Neural cell (in vitro differentiated cells): ENCODE measurements around the gene SOCS6. TPM values are rescaled to one million over a fixed set of nuclear protein-coding genes. Genes with fewer than 3 reads are reported as not detected.

Experiments
- H2AFZ ChIP-seq: fragments of 200-600, 300-800 bp; sonication (generic), shearing (Covaris generic); 2 replicates; pipeline ENCODE4 v1.6.0; 2014; ENCODE audit warnings: low read depth, mild to moderate bottlenecking, antibody characterized with exemption, low read length, moderate library complexity
- H3F3A ChIP-seq: fragments of 200-600 bp; shearing (Covaris generic); 2 replicates; pipeline ENCODE4 v1.6.1; 2016; ENCODE audit warnings: mild to moderate bottlenecking, moderate library complexity, mixed read lengths, antibody characterized with exemption, low read length; ENCODE audit not compliant: insufficient read depth, poor library complexity, severe bottlenecking
- H3K27ac ChIP-seq: fragments of 200-600, 300-800 bp; sonication (generic), shearing (Covaris generic); 2 replicates; pipeline ENCODE4 v1.5.1; 2014; ENCODE audit warnings: mild to moderate bottlenecking, low read length, moderate library complexity
- H3K27me3 ChIP-seq: fragments of 300-800, 200-600 bp; sonication (generic), shearing (Covaris generic); 2 replicates; pipeline ENCODE4 v1.6.0; 2014; ENCODE audit warnings: mild to moderate bottlenecking, low read depth, low read length, moderate library complexity; ENCODE audit not compliant: insufficient read depth
- H3K36me3 ChIP-seq: fragments of 300-800, 200-600 bp; sonication (generic), shearing (Covaris generic); 2 replicates; pipeline ENCODE4 v1.5.1; 2014; ENCODE audit warnings: mild to moderate bottlenecking, antibody characterized with exemption, low read length, moderate library complexity; ENCODE audit not compliant: insufficient read depth
- H3K4me2 ChIP-seq: fragments of 300-800, 200-600 bp; sonication (generic), shearing (Covaris generic); 2 replicates; pipeline ENCODE4 v1.6.0; 2014; ENCODE audit warnings: mild to moderate bottlenecking, low read length
- H3K4me3 ChIP-seq: fragments of 300-800, 200-600 bp; sonication (generic), shearing (Covaris generic); 2 replicates; pipeline ENCODE4 v1.5.1; 2014; ENCODE audit warnings: mild to moderate bottlenecking, low read length, moderate library complexity
- H3K79me2 ChIP-seq: fragments of 200-600 bp; shearing (Covaris generic); replicated peaks from 2 replicates; pipeline ENCODE4 v1.6.0; 2014; ENCODE audit warnings: mild to moderate bottlenecking, low read length, moderate library complexity; ENCODE audit not compliant: insufficient read depth
- H3K9ac ChIP-seq: fragments of 300-800, 200-600 bp; sonication (generic), shearing (Covaris generic); 2 replicates; pipeline ENCODE4 v1.6.1; 2016; ENCODE audit warnings: mild to moderate bottlenecking, low read length, mixed read lengths
- H3K9me2 ChIP-seq: fragments of 200-600 bp; shearing (Covaris generic); 2 replicates; pipeline ENCODE4 v1.6.1; 2016; ENCODE audit warnings: mild to moderate bottlenecking, low read length, mixed read lengths; ENCODE audit not compliant: insufficient read depth
- H3K9me3 ChIP-seq: fragments of 200-600, 300-800 bp; sonication (generic), shearing (Covaris generic); 2 replicates; pipeline ENCODE4 v1.6.1; 2016; ENCODE audit warnings: mild to moderate bottlenecking, mixed run types, low read length, moderate library complexity, mixed read lengths
- H4K20me1 ChIP-seq: fragments of 200-600 bp; shearing (Covaris generic); 2 replicates; pipeline ENCODE4 v1.6.1; 2016; ENCODE audit warnings: mild to moderate bottlenecking, mixed run types; ENCODE audit not compliant: insufficient read depth
- EP300 ChIP-seq: fragments of 450-650 bp; conservative IDR thresholded peaks from 2 replicates; pipeline ENCODE4 v1.6.1; 2014; ENCODE audit warnings: antibody characterized with exemption, mild to moderate bottlenecking, moderate library complexity; ENCODE audit not compliant: poor library complexity, severe bottlenecking
- EZH2 ChIP-seq: fragments of 200-600, 300-800 bp; shearing (Covaris generic), sonication (generic); IDR thresholded peaks from 2 replicates; pipeline ENCODE4 v1.6.1; 2014; ENCODE audit warnings: antibody characterized with exemption, low read length, borderline replicate concordance, mild to moderate bottlenecking; ENCODE audit not compliant: insufficient read depth, poor library complexity, severe bottlenecking
- MXI1 ChIP-seq: fragments of 450-650 bp; conservative IDR thresholded peaks from 2 replicates; pipeline ENCODE4 v1.6.1; 2014; ENCODE audit warnings: antibody characterized with exemption, mild to moderate bottlenecking; ENCODE audit not compliant: poor library complexity, severe bottlenecking
- POLR2AphosphoS5 ChIP-seq: IDR thresholded peaks from 2 replicates; pipeline ENCODE4 v1.6.1; 2012
- RAD21 ChIP-seq: fragments of 450-650 bp; conservative IDR thresholded peaks from 2 replicates; pipeline ENCODE4 v1.6.1; 2014; ENCODE audit warnings: antibody characterized with exemption, mild to moderate bottlenecking, moderate library complexity
- SMC3 ChIP-seq: fragments of 450-650 bp; conservative IDR thresholded peaks from 2 replicates; pipeline ENCODE4 v1.6.1; 2014; ENCODE audit warnings: antibody characterized with exemption, mild to moderate bottlenecking, moderate library complexity; ENCODE audit not compliant: poor library complexity
- TAF1 ChIP-seq: IDR thresholded peaks from 2 replicates; pipeline ENCODE4 v1.6.1; 2012; ENCODE audit warnings: low read depth
- polyA plus RNA-seq: library from polyadenylated mRNA; depleted of rRNA; stranded (reverse); fragments of >200 nt; gene quantifications from 2 replicates; pipeline ENCODE4 v1.2.3, GENCODE V29; 2014
- TF ChIP-seq, protein P1 (sequence below): IDR thresholded peaks from 2 replicates; pipeline ENCODE4 v1.6.1; 2012; ENCODE audit warnings: borderline replicate concordance
- TF ChIP-seq, protein P2 (sequence below): fragments of 450-650 bp; IDR thresholded peaks from 2 replicates; pipeline ENCODE4 v1.5.1; 2014; ENCODE audit warnings: antibody characterized with exemption, mild to moderate bottlenecking, moderate library complexity; ENCODE audit not compliant: poor library complexity, severe bottlenecking

The SOCS6 gene
- polyA plus RNA-seq, 1 donor from 2014 or later, result 21.9 TPM

DNA sequence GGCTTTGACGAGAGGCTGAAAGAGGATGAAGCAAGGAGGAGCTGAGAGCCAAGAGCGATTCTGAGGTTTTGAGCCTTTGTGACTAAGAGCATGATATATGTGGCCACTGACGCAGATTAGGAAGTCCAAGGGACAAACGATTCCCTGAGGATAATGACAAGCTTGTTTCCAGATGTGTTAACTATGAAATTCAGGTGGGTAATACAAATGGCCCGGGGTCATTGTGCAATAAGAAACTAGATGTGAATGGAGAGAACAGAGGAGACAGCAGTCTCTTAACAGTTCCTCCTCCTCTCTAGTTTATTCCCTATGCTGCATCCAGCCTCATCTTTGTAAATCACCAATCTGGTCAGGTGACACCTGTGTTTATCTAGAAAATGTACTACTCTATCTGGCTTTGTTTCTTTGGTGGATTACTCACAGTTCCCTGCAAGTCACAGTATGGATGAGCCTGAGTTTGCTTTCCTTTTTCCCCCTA, 84.2 kb downstream of the SOCS6 start:
- Histone ChIP-seq H3K9me3 (no peaks in the 10 kb centered on the region), H3K27me3 (no peaks in the 10 kb centered on the region), H3K36me3 (no peaks in the 10 kb centered on the region), H3K9ac (no peak overlapping the region), H3K27ac (no peak overlapping the region), H2AFZ (no peak overlapping the region), H3K4me3 (no peak overlapping the region), H4K20me1 (no peaks in the 10 kb centered on the region), H3K4me2 (no peak overlapping the region), H3F3A (no peaks in the 10 kb centered on the region), H3K79me2 (no peaks in the 10 kb centered on the region), H3K9me2 (no peaks in the 10 kb centered on the region)
- TF ChIP-seq EP300, result no peak
- TF ChIP-seq POLR2AphosphoS5, result no peak
- TF ChIP-seq, protein P1, sequence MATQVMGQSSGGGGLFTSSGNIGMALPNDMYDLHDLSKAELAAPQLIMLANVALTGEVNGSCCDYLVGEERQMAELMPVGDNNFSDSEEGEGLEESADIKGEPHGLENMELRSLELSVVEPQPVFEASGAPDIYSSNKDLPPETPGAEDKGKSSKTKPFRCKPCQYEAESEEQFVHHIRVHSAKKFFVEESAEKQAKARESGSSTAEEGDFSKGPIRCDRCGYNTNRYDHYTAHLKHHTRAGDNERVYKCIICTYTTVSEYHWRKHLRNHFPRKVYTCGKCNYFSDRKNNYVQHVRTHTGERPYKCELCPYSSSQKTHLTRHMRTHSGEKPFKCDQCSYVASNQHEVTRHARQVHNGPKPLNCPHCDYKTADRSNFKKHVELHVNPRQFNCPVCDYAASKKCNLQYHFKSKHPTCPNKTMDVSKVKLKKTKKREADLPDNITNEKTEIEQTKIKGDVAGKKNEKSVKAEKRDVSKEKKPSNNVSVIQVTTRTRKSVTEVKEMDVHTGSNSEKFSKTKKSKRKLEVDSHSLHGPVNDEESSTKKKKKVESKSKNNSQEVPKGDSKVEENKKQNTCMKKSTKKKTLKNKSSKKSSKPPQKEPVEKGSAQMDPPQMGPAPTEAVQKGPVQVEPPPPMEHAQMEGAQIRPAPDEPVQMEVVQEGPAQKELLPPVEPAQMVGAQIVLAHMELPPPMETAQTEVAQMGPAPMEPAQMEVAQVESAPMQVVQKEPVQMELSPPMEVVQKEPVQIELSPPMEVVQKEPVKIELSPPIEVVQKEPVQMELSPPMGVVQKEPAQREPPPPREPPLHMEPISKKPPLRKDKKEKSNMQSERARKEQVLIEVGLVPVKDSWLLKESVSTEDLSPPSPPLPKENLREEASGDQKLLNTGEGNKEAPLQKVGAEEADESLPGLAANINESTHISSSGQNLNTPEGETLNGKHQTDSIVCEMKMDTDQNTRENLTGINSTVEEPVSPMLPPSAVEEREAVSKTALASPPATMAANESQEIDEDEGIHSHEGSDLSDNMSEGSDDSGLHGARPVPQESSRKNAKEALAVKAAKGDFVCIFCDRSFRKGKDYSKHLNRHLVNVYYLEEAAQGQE, result no peak
- TF ChIP-seq EZH2, result no peak
- TF ChIP-seq, protein P2, sequence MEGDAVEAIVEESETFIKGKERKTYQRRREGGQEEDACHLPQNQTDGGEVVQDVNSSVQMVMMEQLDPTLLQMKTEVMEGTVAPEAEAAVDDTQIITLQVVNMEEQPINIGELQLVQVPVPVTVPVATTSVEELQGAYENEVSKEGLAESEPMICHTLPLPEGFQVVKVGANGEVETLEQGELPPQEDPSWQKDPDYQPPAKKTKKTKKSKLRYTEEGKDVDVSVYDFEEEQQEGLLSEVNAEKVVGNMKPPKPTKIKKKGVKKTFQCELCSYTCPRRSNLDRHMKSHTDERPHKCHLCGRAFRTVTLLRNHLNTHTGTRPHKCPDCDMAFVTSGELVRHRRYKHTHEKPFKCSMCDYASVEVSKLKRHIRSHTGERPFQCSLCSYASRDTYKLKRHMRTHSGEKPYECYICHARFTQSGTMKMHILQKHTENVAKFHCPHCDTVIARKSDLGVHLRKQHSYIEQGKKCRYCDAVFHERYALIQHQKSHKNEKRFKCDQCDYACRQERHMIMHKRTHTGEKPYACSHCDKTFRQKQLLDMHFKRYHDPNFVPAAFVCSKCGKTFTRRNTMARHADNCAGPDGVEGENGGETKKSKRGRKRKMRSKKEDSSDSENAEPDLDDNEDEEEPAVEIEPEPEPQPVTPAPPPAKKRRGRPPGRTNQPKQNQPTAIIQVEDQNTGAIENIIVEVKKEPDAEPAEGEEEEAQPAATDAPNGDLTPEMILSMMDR, result no peak
- TF ChIP-seq SMC3, result no peak
- TF ChIP-seq RAD21, result no peak
- no peak for TF ChIP-seq MXI1
- no peak for TF ChIP-seq TAF1

DNA sequence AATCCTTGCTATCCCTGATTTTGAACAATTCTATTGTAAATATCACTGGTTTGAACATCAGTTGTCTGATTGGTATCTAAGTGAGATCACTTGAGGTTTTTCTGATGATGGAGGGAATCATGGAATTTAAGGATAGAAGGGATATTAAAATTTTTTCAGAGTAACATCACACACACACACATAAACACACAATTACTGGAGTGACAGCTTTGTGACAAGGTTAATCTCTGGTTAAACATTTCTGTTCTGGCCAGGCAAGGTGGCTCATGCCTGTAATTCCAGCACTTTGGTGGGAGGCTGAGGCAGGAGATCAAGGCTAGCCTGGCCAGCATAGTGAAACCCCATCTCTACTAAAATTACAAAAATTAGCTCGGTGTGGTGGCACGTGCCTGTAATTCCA, 85.3 kb downstream of the SOCS6 start:
- Histone ChIP-seq H3K9me2 (no peaks in the 10 kb centered on the region), H3F3A (no peaks in the 10 kb centered on the region), H3K4me3 (no peak overlapping the region), H3K27ac (no peak overlapping the region), H3K9ac (no peak overlapping the region), H3K9me3 (no peaks in the 10 kb centered on the region), H3K27me3 (no peaks in the 10 kb centered on the region), H2AFZ (no peak overlapping the region), H3K79me2 (no peaks in the 10 kb centered on the region), H4K20me1 (no peaks in the 10 kb centered on the region), H3K36me3 (no peaks in the 10 kb centered on the region), H3K4me2 (no peak overlapping the region)
- TF ChIP-seq EP300, result no peak
- TF ChIP-seq, protein P1, result no peak
- no peak for TF ChIP-seq EZH2
- TF ChIP-seq MXI1, result no peak
- TF ChIP-seq TAF1, result no peak
- no peak for TF ChIP-seq POLR2AphosphoS5
- TF ChIP-seq, protein P2, result no peak
- TF ChIP-seq RAD21, result no peak
- TF ChIP-seq SMC3, result no peak
